Activated CD4-positive, alpha-beta memory T cell treated with anti-CD3 and anti-CD28 coated beads, Interleukin-2, amount 10 ng/mL, durations not matched to agents 7 days and 5 days (primary cell): ENCODE results near the gene C3. TPM values are rescaled to one million over a fixed set of nuclear protein-coding genes. Genes with fewer than 3 reads are reported as not detected.
"Not testable (repeated sequence)": the region's sequence is repeated elsewhere in the genome, so short reads cannot be mapped to it uniquely, and the experiment has no call there.

Source experiments
- CTCF ChIA-PET: fragments of 350-600 bp; sonication (Branson Sonifier 250); formaldehyde crosslinking; loops from one replicate; lab custom pipeline; 2021; ENCODE audit warnings: antibody characterized with exemption, inconsistent platforms; lab: Charles Lee
- POLR2A ChIA-PET: fragments of 350-600 bp; sonication (Branson Sonifier 250); formaldehyde crosslinking; loops from one replicate; lab custom pipeline; 2021; ENCODE audit warnings: antibody characterized with exemption; lab: Charles Lee
- DNase-seq: peaks from one replicate; pipeline ENCODE4 v3.0.0-alpha.2; 2020
- H3K27ac Mint-ChIP-seq: one replicate; pipeline ENCODE4 v1.8.0; 2021; ENCODE audit warnings: mild to moderate bottlenecking, mixed read lengths
- H3K27me3 Mint-ChIP-seq: one replicate; pipeline ENCODE4 v1.8.0; 2021; ENCODE audit warnings: mixed read lengths
- H3K36me3 Mint-ChIP-seq: one replicate; pipeline ENCODE4 v1.8.0; 2021; ENCODE audit warnings: low read depth, mixed read lengths
- H3K4me1 Mint-ChIP-seq: one replicate; pipeline ENCODE4 v1.8.0; 2021; ENCODE audit warnings: mixed read lengths
- H3K4me3 Mint-ChIP-seq: one replicate; pipeline ENCODE4 v1.8.0; 2021; ENCODE audit warnings: mild to moderate bottlenecking, mixed read lengths
- H3K9me3 Mint-ChIP-seq: one replicate; pipeline ENCODE4 v1.8.0; 2021; ENCODE audit warnings: mixed read lengths
- total RNA-seq, 2 experiments: library from RNA; stranded (reverse); gene quantifications; one replicate each; pipeline ENCODE4 v1.2.3, GENCODE V29; 2021

The C3 gene
- under 1 TPM; 0.28 to 0.60 TPM for total RNA-seq

DNA sequence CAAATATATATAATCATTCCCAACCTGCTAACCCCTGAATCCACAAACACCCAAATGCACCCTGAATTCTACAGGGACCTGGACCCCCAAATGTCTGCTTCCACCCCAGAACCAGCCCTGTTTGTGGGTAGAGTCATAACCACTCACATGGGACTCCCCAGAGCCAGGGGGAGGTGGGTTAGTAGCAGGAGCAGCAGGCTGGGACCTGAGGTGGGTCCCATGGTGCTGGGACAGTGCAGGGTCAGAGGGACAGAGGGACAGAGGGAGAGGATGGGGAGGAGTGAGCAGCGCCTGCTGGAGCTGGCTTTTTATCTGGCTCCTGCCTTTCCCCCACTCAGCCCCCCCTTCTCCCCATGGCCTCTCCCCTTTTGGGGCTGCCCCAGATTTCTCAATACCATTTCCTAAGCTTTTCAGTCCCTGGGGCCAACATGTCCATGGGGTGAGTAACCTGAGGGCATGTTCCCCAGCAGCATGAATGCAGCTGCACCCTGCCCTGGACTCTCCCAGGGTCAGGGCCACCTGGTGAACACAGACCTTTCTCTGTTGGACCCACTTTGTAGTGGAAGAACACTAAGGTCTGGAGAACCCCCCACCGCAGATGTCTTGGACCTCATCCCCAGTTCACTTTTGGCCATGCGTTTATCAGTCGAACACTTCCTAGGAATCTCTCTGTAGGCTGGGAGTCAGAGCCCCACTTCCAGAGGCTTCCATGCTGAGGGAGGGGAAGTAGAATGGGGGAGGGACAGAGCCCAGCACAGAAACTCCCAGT lies at the start of gene C3:
Gene C3, minus strand, starts transcription at position 282 of the 769 bp plus-strand sequence. Its CDS starts 61 bp downstream, at position 221.
- CTCF ChIA-PET, result no interaction called here

GRCh38 chr19:6769006-6769619 lies 48.7 kb upstream of the C3 start:
- Mint-ChIP-seq H3K36me3 (peaks cover 14% of the 10 kb centered on the region), H3K4me3 (no peak overlapping the region), H3K27me3 (no peaks in the 10 kb centered on the region), H3K9me3 (no peaks in the 10 kb centered on the region), H3K27ac (peak overlapping the region; percentile 89), H3K4me1 (peaks cover 60% of the 10 kb centered on the region)
- CTCF ChIA-PET, result interaction anchor here (0.6 to 2.8 kb wide), 9 partner anchors 30 to 611 kb away, joined by 3 to 18 read pairs (median 5); partner anchors contain the start of gene GPR108
- no peak for DNase-seq
- POLR2A ChIA-PET, result interaction anchor here (1.4 to 3.6 kb wide), 6 partner anchors 31 to 300 kb away, joined by 3 to 35 read pairs (median 7); partner anchors contain the start of genes GPR108, TNFSF14 and ZNF557

More for the DNA sequence above, at the start of gene C3:
- no peaks in the 10 kb centered on the region for H3K36me3 Mint-ChIP-seq
- POLR2A ChIA-PET, result no interaction called here
- peaks cover 5% of the 10 kb centered on the region for H3K9me3 Mint-ChIP-seq
- H3K27me3 Mint-ChIP-seq, result peaks cover 10% of the 10 kb centered on the region
- no peak within 1 kb of the TSS for H3K27ac Mint-ChIP-seq
- peaks cover 35% of the 10 kb centered on the region for H3K4me1 Mint-ChIP-seq
- no peak within 1 kb of the TSS for H3K4me3 Mint-ChIP-seq
- DNase-seq, result no peak

- ChIA-PET POLR2A (interaction anchor here (1.4 to 3.6 kb wide), 6 partner anchors 30 to 301 kb away, joined by 3 to 35 read pairs (median 7); partner anchors contain the start of genes GPR108, TNFSF14 and ZNF557), CTCF (interaction anchor here (0.6 to 2.8 kb wide), 8 partner anchors 13 to 610 kb away, joined by 3 to 18 read pairs (median 7); partner anchors contain the start of gene GPR108)
- Mint-ChIP-seq H3K27ac (peak overlapping the region; percentile 89), H3K36me3 (peaks cover 9% of the 10 kb centered on the region), H3K27me3 (no peaks in the 10 kb centered on the region), H3K4me3 (peak overlapping the region; percentile 88), H3K9me3 (no peaks in the 10 kb centered on the region), H3K4me1 (peaks cover 54% of the 10 kb centered on the region)
- DNase-seq, result peak; percentile 32
Observed at GRCh38 chr19:6768236-6768785, 47.9 kb upstream of the C3 start.

DNA sequence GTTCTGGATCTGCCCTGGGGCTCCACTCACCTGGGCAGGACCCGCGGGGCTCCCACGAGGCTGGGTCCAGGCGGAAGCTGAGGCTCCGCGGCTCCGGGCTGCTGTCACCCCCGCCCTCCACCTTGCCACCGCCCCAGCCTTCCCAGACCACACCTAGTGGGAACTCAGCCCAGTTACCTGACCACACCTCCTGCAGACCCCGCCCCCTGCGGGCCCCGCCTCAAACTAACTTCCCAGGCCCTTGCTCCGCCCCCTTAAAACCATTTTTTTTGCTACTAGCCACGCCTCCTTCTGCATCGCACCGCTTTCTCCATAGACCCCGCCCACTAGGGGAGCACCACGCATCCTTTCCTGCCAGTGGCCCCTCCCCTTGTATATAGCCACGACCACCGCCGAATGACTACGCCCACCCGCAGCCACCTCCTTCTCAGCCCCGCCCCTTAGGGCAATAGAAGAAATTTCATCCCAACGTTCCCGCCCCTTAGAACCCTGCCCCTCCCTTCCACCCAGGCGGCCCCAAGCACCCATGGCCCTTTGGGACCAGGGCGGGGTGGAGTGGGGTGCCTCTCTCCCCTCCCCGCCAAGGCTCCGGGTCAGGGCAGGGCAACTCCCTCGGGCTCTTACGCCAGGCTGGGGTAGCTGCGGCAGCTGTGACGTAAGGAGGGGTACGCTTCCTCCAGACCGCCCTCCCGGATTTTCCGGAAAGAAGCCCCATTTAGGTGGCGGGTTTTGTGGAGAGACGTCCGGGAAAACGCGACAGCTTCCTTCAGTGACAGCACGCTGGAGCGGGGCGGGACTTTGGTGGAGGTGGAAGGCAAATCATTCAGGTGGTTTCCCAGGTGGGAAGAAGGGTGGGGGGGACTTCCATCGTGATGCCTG lies 47.1 kb upstream of the C3 start, which contains the start of gene SH2D3A:
Gene SH2D3A, minus strand, starts transcription at position 79 of the 879 bp plus-strand sequence. CDS start 3,687 bp downstream, outside the sequence.
- ChIA-PET POLR2A (interaction anchor here (0.9 to 3.6 kb wide), 9 partner anchors 8 to 302 kb away, joined by 3 to 35 read pairs (median 5); partner anchors contain the start of genes GPR108, TNFSF14 and ZNF557), CTCF (interaction anchor here (0.9 to 2.8 kb wide), 10 partner anchors 14 to 251 kb away, joined by 3 to 18 read pairs (median 6); partner anchors contain the start of gene GPR108)
- H3K4me3 Mint-ChIP-seq, result peak within 1 kb of the TSS; percentile 88
- no peaks in the 10 kb centered on the region for H3K27me3 Mint-ChIP-seq
- H3K36me3 Mint-ChIP-seq, result peaks cover 7% of the 10 kb centered on the region
- H3K27ac Mint-ChIP-seq, result peak within 1 kb of the TSS; percentile 89
- peaks cover 53% of the 10 kb centered on the region for H3K4me1 Mint-ChIP-seq
- DNase-seq, result peak; percentile 96
- no peaks in the 10 kb centered on the region for H3K9me3 Mint-ChIP-seq

DNA sequence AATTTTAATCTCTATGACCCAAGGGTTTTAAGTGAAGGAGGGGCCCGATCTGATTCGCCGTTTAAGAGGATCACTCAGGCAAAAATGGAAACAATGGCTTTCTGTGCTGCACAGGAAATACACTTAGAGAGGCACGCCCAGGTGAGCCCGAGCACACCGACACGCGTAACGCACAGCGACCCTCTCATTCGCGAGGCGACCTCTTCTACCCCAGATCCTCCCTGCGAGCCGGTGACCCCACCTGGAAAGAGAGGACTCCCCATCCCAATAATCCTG lies 46.6 kb upstream of the C3 start:
- POLR2A ChIA-PET, result interaction anchor here (0.9 to 3.6 kb wide), 6 partner anchors 8 to 112 kb away, joined by 3 to 35 read pairs (median 4); partner anchors contain the start of gene GPR108
- H3K4me1 Mint-ChIP-seq, result peaks cover 49% of the 10 kb centered on the region
- CTCF ChIA-PET, result interaction anchor here (1.3 to 1.9 kb wide), 3 partner anchors 29 to 95 kb away, joined by 3 to 6 read pairs (median 3); partner anchors contain the start of gene GPR108

DNA sequence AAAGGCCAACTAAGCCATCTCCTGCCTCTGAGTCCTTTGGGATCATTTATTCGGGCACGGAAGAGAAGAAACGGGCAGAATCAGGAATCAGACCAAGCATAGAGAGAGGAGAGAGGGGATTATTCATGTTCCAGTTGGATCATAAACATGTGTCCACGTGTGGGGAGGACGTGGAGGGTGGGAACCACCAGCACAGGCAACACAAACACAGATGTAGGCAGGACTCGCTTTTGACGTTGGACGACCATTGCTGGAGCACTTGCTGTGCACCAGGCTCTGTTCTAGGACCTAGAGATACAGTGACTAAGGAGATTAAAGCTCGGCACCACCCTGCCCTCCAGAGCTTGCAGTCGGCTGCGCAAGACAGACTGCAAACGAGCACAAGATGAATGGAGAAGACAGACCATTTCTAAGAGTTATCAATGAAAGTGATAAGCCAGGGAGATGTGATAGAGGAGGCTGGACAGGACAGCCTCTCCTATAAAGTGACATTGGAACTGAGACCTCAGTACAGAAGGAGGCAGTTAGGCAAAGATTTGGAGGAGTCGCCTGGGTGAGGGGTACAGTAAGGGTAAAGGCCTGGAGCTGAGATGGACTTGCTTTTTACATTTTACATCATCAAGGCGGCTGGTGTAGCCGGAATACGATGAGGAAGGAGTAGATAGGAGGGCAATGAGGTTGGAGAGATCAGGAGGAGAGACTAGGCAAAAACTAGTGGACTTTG lies 46.1 kb upstream of the C3 start:
- Mint-ChIP-seq H3K36me3 (peaks cover 8% of the 10 kb centered on the region), H3K27ac (peak overlapping the region; percentile 89), H3K27me3 (no peaks in the 10 kb centered on the region), H3K9me3 (no peaks in the 10 kb centered on the region), H3K4me1 (peaks cover 44% of the 10 kb centered on the region), H3K4me3 (peak overlapping the region; percentile 88)
- ChIA-PET CTCF (interaction anchor here (1.3 to 1.9 kb wide), 3 partner anchors 28 to 96 kb away, joined by 3 to 6 read pairs (median 3); partner anchors contain the start of gene GPR108), POLR2A (interaction anchor here (0.9 to 3.6 kb wide), 6 partner anchors 9 to 112 kb away, joined by 3 to 35 read pairs (median 4); partner anchors contain the start of gene GPR108)
- DNase-seq, result peak; percentile 31

More for the DNA sequence above, 46.6 kb upstream of the C3 start:
- H3K27ac Mint-ChIP-seq, result peak overlapping the region; percentile 89
- DNase-seq, result no peak
- no peaks in the 10 kb centered on the region for H3K9me3 Mint-ChIP-seq
- peaks cover 7% of the 10 kb centered on the region for H3K36me3 Mint-ChIP-seq
- H3K27me3 Mint-ChIP-seq, result no peaks in the 10 kb centered on the region
- peak overlapping the region; percentile 88 for H3K4me3 Mint-ChIP-seq

- peak overlapping the region; percentile 88 for H3K4me3 Mint-ChIP-seq
- POLR2A ChIA-PET, result interaction anchor here (1.3 to 1.4 kb wide), 2 partner anchors 27 to 29 kb away, joined by 4 to 5 read pairs; partner anchors contain the start of gene GPR108
- H3K9me3 Mint-ChIP-seq, result no peaks in the 10 kb centered on the region
- peaks cover 43% of the 10 kb centered on the region for H3K4me1 Mint-ChIP-seq
- H3K27me3 Mint-ChIP-seq, result no peaks in the 10 kb centered on the region
- no peak for DNase-seq
- CTCF ChIA-PET, result interaction anchor here (1.3 to 1.9 kb wide), 3 partner anchors 28 to 96 kb away, joined by 3 to 6 read pairs (median 3); partner anchors contain the start of gene GPR108
- peak overlapping the region; percentile 89 for H3K27ac Mint-ChIP-seq
- peaks cover 15% of the 10 kb centered on the region for H3K36me3 Mint-ChIP-seq
Observed at GRCh38 chr19:6765738-6766356, 45.4 kb upstream of the C3 start.

- POLR2A ChIA-PET, H3K4me3 Mint-ChIP-seq, DNase-seq, H3K27ac Mint-ChIP-seq, H3K9me3 Mint-ChIP-seq, H3K27me3 Mint-ChIP-seq: not testable (repeated sequence)
- Mint-ChIP-seq H3K36me3 (peaks cover 38% of the 10 kb centered on the region), H3K4me1 (peaks cover 30% of the 10 kb centered on the region)
- CTCF ChIA-PET, result interaction anchor here (1.1 to 1.4 kb wide), 2 partner anchors 10 to 246 kb away, joined by 3 to 4 read pairs; partner anchors contain the start of gene VAV1
Observed at GRCh38 chr19:6762253-6762797, 41.9 kb upstream of the C3 start.

GRCh38 chr19:6761053-6761676 lies 40.7 kb upstream of the C3 start:
- DNase-seq, result no peak
- no peak overlapping the region for H3K4me3 Mint-ChIP-seq
- ChIA-PET POLR2A (interaction anchor here (1.3 kb wide), 1 partner anchor 23 kb away, joined by 3 read pairs; no protein-coding TSS in a partner anchor), CTCF (interaction anchor here (1.1 to 1.4 kb wide), 3 partner anchors 11 to 245 kb away, joined by 3 to 5 read pairs (median 4); partner anchors contain the start of genes GPR108 and VAV1)
- peaks cover 22% of the 10 kb centered on the region for H3K4me1 Mint-ChIP-seq
- H3K36me3 Mint-ChIP-seq, result peaks cover 36% of the 10 kb centered on the region
- H3K9me3 Mint-ChIP-seq, result no peaks in the 10 kb centered on the region
- no peak overlapping the region for H3K27ac Mint-ChIP-seq
- H3K27me3 Mint-ChIP-seq, result no peaks in the 10 kb centered on the region

DNA sequence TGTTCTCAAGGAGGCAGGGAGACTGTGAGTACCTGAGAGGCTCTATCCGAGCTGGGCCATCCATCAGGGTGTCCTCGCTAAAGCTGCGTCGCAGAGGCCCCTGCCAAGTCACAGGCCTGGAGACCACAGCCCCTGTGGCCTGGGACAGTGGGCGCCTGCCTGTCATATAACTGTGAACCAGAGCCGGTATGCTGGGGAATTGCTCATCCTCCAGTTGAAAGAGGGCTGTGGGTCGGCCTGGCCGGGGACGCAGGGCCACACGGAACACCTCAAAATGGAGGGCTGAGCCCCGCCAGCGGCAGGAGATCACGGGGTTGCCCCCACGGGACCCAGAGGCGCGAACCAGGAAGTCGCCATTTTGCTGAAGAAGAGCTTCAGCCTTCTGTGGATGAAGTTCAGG lies 40.2 kb upstream of the C3 start:
- Mint-ChIP-seq H3K36me3 (peaks cover 36% of the 10 kb centered on the region), H3K27me3 (no peaks in the 10 kb centered on the region), H3K27ac (no peak overlapping the region), H3K4me3 (no peak overlapping the region), H3K4me1 (peaks cover 17% of the 10 kb centered on the region), H3K9me3 (no peaks in the 10 kb centered on the region)
- DNase-seq, result no peak
- ChIA-PET POLR2A (interaction anchor here (1.3 kb wide), 1 partner anchor 22 kb away, joined by 3 read pairs; no protein-coding TSS in a partner anchor), CTCF (interaction anchor here (1.3 kb wide), 1 partner anchor 24 kb away, joined by 5 read pairs; the partner anchor contains the start of gene GPR108)
